ENCODE measurements around the gene ZNF718.
"Not testable (repeated sequence)": the region's sequence is repeated elsewhere in the genome, so short reads cannot be mapped to it uniquely, and the experiment has no call there.

ZNF718 gene

GRCh38 chr4:161496-162284 lies 37.4 kb downstream of the ZNF718 start:
- DNase-seq = no peak

GRCh38 chr4:169640-170039 lies 45.3 kb downstream of the ZNF718 start:
- not testable (repeated sequence) for DNase-seq

GRCh38 chr4:171318-171717 lies 47.0 kb downstream of the ZNF718 start:
- DNase-seq = not testable (repeated sequence)

- no peak for DNase-seq
Measured at GRCh38 chr4:173666-174314, 49.5 kb downstream of the ZNF718 start.

- DNase-seq = no peak
Measured at GRCh38 chr4:175986-176385, 51.7 kb downstream of the ZNF718 start.

- no peak for DNase-seq
Measured at GRCh38 chr4:176995-177394, 52.7 kb downstream of the ZNF718 start.

- not testable (repeated sequence) for DNase-seq
Measured at GRCh38 chr4:182225-182624, 57.9 kb downstream of the ZNF718 start.

GRCh38 chr4:188091-188490 lies 63.8 kb downstream of the ZNF718 start:
- DNase-seq = no peak

- DNase-seq = not testable (repeated sequence)
Measured at GRCh38 chr4:195159-195558, 70.9 kb downstream of the ZNF718 start.

- no peak for DNase-seq
Measured at GRCh38 chr4:200936-201335, 76.6 kb downstream of the ZNF718 start.

GRCh38 chr4:202822-203221 lies 78.5 kb downstream of the ZNF718 start:
- not testable (repeated sequence) for DNase-seq

GRCh38 chr4:205097-205756 lies 80.9 kb downstream of the ZNF718 start:
- no peak for DNase-seq

GRCh38 chr4:206054-206453 lies 81.8 kb downstream of the ZNF718 start:
- no peak for DNase-seq

- not testable (repeated sequence) for DNase-seq
Measured at GRCh38 chr4:208416-209096, 84.3 kb downstream of the ZNF718 start.

- no peak for DNase-seq
Measured at GRCh38 chr4:211033-211511, 86.8 kb downstream of the ZNF718 start.

GRCh38 chr4:212438-213188 lies 88.3 kb downstream of the ZNF718 start:
- no peak for DNase-seq

GRCh38 chr4:213189-213535 lies 88.9 kb downstream of the ZNF718 start:
- not testable (repeated sequence) for DNase-seq
